ENCODE results near the gene LRRC2. TPM values are rescaled to one million over a fixed set of nuclear protein-coding genes. Genes with fewer than 3 reads are reported as not detected.

Gene LRRC2
- total and polyA plus RNA-seq, 9 of the 15 experiments (the other 6 are each of a cell fraction or from before 2014, with no cell fraction given) = 0.01 to 0.04 (median 0.03) TPM; not detected in 5

- TF ChIP-seq ZBTB2 (IDR thresholded peaks at IDR 0.05) (no peak), MBD2 (IDR thresholded peaks at IDR 0.05; ENCODE audit: borderline replicate concordance, low read depth) (no peak), MXI1 (IDR thresholded peaks at IDR 0.05; ENCODE audit: low read depth, low read length) (no peak), CHD4 (IDR thresholded peaks at IDR 0.05; ENCODE audit: insufficient read depth, insufficient replicate concordance, low read depth, low read length, poor library complexity, severe bottlenecking) (no peak), ZNF740 (CRISPR knock-in tag; IDR thresholded peaks at IDR 0.05) (no peak), ZNF740 (tag; IDR thresholded peaks at IDR 0.05) (0 out of 4 replicates have a peak, but pooled peaks of 1 of the 2 experiments have one; percentile 13), LCOR (CRISPR knock-in tag; IDR thresholded peaks at IDR 0.05) (no peak)
These were observed 24.3 kb downstream of the LRRC2 start (continued) for GRCh38 chr3:46541835-46542234.

GRCh38 chr3:46540550-46540949, 25.6 kb downstream of the LRRC2 start:
- Histone ChIP-seq H2AFZ (ENCODE audit: low read depth, low read length) (no peak overlapping the region; the same call in 1 of the 2 replicates), H3K27me3 (ENCODE audit: control insufficient read depth in 2 of 2, insufficient read depth in 2 of 2, low read length in 2 of 2) (no peaks in the 10 kb centered on the region; a peak in 1 of 5 replicates), H3K79me2 (ENCODE audit: control insufficient read depth, insufficient read depth, low read length) (no peaks in the 10 kb centered on the region), H3K27ac (ENCODE audit: extremely low read depth, low read depth, low read length) (no peak overlapping the region), H3K9me1 (ENCODE audit: control insufficient read depth, insufficient read depth, low read length) (no peaks in the 10 kb centered on the region), H3K4me3 (no peak overlapping the region), H3K36me3 (ENCODE audit: control insufficient read depth, insufficient read depth, low read length) (no peaks in the 10 kb centered on the region), H3K4me2 (ENCODE audit: insufficient read depth, low read length) (no peak overlapping the region), H4K20me1 (replicated peaks; ENCODE audit: control insufficient read depth, insufficient read depth, low read length) (no peaks in the 10 kb centered on the region), H3K4me1 (replicated peaks in 1 of 2; ENCODE audit: control insufficient read depth in 2 of 2, insufficient read depth in 2 of 2, low read length in 2 of 2) (peaks cover 30 to 35% of the 10 kb centered on the region in 2 experiments; a peak in 4 of 5 replicates), H3K9ac (ENCODE audit: insufficient read depth in 1 of 2, low read depth in 2 of 2, low read length in 2 of 2) (no peak overlapping the region), H3K9me3 (replicated peaks; ENCODE audit: control insufficient read depth, insufficient read depth, low read depth, low read length) (no peaks in the 10 kb centered on the region)
- FAIRE-seq (no peak), ATAC-seq (no peak), DNase-seq (ENCODE audit: extremely low read depth in 1 of 4, low spot score in 3 of 4) (no peak)
- CTCF ChIA-PET (ENCODE audit: low intra/inter-chr PET ratio) = interaction anchor here (0.6 kb wide), 1 partner anchor 16 kb away, joined by 3 read pairs; no protein-coding TSS in a partner anchor
- POLR2A ChIA-PET = interaction anchor here (0.6 to 1.9 kb wide), 2 partner anchors 9 to 52 kb away, joined by 4 to 8 read pairs; no protein-coding TSS in a partner anchor
- in situ Hi-C loops (cut with MboI) = no loop called here
- intact Hi-C loops (cut with micrococcal nuclease) = no loop called here
- 76% methylated on average over 4 of the region's 4 CpGs for WGBS (ENCODE audit: insufficient coverage, low coverage, missing lambda C conversion rate)
- no TSS peak for BruUV-seq (replicated peaks)
- TF ChIP-seq CHD2 (IDR thresholded peaks at IDR 0.05; ENCODE audit: low read depth, low read length) (no peak), SPI1 (IDR thresholded peaks at IDR 0.05; ENCODE audit: borderline replicate concordance, low read depth, low read length) (no peak), RBM17 (IDR thresholded peaks at IDR 0.05; ENCODE audit: borderline replicate concordance, low read depth, low read length) (no peak), EGR1 (conservative IDR thresholded peaks at IDR 0.05) (no peak), ATF6 (CRISPR knock-in tag; IDR thresholded peaks at IDR 0.05) (no peak), NFE2 (IDR thresholded peaks at IDR 0.05; ENCODE audit: low read depth) (no peak)
